Dendritic cell treated with granulocyte-macrophage colony-stimulating factor and Interleukin-4, amounts not matched to agents 40 ng/mL and 50 ng/mL, for 4 days (primary cell): Measurements from ENCODE around the gene CFAP92.

Experiments used
- H3K27ac Mint-ChIP-seq: one replicate; pipeline ENCODE4 v1.8.0; 2022; ENCODE audit warnings: mild to moderate bottlenecking, mixed read lengths
- H3K27me3 Mint-ChIP-seq: one replicate; pipeline ENCODE4 v1.8.0; 2022; ENCODE audit warnings: mild to moderate bottlenecking, mixed read lengths
- H3K36me3 Mint-ChIP-seq: one replicate; pipeline ENCODE4 v1.8.0; 2022; ENCODE audit warnings: low read depth, mixed read lengths
- H3K4me1 Mint-ChIP-seq: one replicate; pipeline ENCODE4 v1.8.0; 2022; ENCODE audit warnings: low read depth, mixed read lengths
- H3K4me3 Mint-ChIP-seq: one replicate; pipeline ENCODE4 v1.8.0; 2022; ENCODE audit warnings: mild to moderate bottlenecking, moderate library complexity, mixed read lengths
- H3K9me3 Mint-ChIP-seq: one replicate; pipeline ENCODE4 v1.8.0; 2022; ENCODE audit warnings: mixed read lengths
- intact Hi-C: fragments of 100-400 bp; cut with micrococcal nuclease; formaldehyde crosslinking; loops from one replicate; pipeline ENCODE4 v1.15.0; 2022

CFAP92 gene

GRCh38 chr3:128864351-128864811, 129.5 kb downstream of the CFAP92 start:
- Mint-ChIP-seq H3K27ac (peak overlapping the region; percentile 88), H3K9me3 (peaks cover 26% of the 10 kb centered on the region), H3K36me3 (peaks cover 23% of the 10 kb centered on the region), H3K27me3 (no peaks in the 10 kb centered on the region), H3K4me1 (peaks cover 32% of the 10 kb centered on the region), H3K4me3 (peak overlapping the region; percentile 61)
- intact Hi-C loops = no loop called here

GRCh38 chr3:128863560-128863959, 130.3 kb downstream of the CFAP92 start:
- intact Hi-C loops = no loop called here
- peaks cover 31% of the 10 kb centered on the region for H3K36me3 Mint-ChIP-seq
- H3K27ac Mint-ChIP-seq = no peak overlapping the region
- no peaks in the 10 kb centered on the region for H3K27me3 Mint-ChIP-seq
- H3K4me3 Mint-ChIP-seq = no peak overlapping the region
- H3K9me3 Mint-ChIP-seq = peaks cover 35% of the 10 kb centered on the region
- peaks cover 32% of the 10 kb centered on the region for H3K4me1 Mint-ChIP-seq

DNA sequence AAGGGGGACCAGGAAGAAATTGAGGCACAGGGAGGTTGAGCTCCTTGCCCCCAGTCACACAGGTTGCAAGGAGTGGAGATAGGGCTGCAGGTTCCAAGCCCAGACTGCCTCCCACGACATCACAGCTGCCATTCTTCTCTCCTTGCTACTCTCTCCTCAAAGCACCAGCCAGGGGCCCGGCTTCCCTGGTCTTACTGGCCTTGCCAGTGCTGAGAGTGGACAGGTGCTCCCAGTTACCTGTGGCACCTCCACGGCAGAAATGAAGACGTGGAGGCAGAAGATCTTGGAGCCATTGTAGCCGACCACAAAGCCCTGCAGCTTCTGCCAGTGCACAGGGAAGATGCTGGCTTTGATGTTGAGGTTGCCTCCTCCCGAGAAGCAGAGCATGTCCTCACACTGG, 132.4 kb downstream of the CFAP92 start:
- Mint-ChIP-seq H3K27ac (no peak overlapping the region), H3K9me3 (peaks cover 55% of the 10 kb centered on the region), H3K4me1 (peaks cover 31% of the 10 kb centered on the region), H3K27me3 (no peaks in the 10 kb centered on the region), H3K4me3 (no peak overlapping the region), H3K36me3 (peaks cover 50% of the 10 kb centered on the region)
- intact Hi-C loops = no loop called here
